HEK293T (cell line): ENCODE results near the gene ZDHHC17.

Experiments
- ARNT ChIP-seq: fragments of 450-650 bp; IDR thresholded peaks from 2 replicates; pipeline ENCODE4 v1.6.1; 2017; ENCODE audit warnings: mild to moderate bottlenecking
- ELF4 ChIP-seq: fragments of 450-650 bp; IDR thresholded peaks from 2 replicates; pipeline ENCODE4 v1.6.1; 2017; ENCODE audit warnings: antibody characterized with exemption
- FOXA1 ChIP-seq: fragments of 450-650 bp; IDR thresholded peaks from 2 replicates; pipeline ENCODE4 v1.6.1; 2016; ENCODE audit warnings: mild to moderate bottlenecking
- FOXK2 ChIP-seq: fragments of 450-650 bp; IDR thresholded peaks from 2 replicates; pipeline ENCODE4 v1.6.1; 2016; ENCODE audit warnings: mild to moderate bottlenecking
- FOXM1 ChIP-seq: fragments of 450-650 bp; IDR thresholded peaks from 2 replicates; pipeline ENCODE4 v1.6.1; 2017; ENCODE audit warnings: mild to moderate bottlenecking, borderline replicate concordance
- TARDBP ChIP-seq: fragments of 450-650 bp; IDR thresholded peaks from 2 replicates; pipeline ENCODE4 v1.6.1; 2016
- TF ChIP-seq, protein P1 (sequence below): fragments of 450-650 bp; IDR thresholded peaks from 2 replicates; pipeline ENCODE4 v1.6.1; 2016

DNA sequence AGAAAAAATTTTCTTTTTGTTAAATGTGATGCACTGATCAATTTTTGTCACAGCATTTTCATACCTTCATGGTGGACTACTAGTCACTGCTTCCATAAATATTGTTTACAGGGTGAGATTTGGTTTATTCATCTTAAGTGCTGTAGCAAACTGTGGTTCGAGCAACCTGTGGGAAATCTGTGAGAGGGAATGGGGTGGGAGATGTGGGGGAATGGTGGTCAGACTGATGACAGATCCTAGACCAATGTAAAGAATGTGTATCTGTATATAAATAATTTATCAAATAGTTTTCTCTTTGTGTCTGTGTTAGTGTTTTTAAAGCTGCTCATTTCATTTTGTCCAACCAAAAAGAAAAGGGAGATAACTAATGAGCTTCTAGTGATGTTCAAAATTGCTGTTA, 88.2 kb downstream of the ZDHHC17 start:
- TF ChIP-seq ELF4 (no peak), ARNT (no peak), FOXM1 (no peak), FOXK2 (no peak), FOXA1 (no peak), TARDBP (no peak)
- TF ChIP-seq, protein P1, sequence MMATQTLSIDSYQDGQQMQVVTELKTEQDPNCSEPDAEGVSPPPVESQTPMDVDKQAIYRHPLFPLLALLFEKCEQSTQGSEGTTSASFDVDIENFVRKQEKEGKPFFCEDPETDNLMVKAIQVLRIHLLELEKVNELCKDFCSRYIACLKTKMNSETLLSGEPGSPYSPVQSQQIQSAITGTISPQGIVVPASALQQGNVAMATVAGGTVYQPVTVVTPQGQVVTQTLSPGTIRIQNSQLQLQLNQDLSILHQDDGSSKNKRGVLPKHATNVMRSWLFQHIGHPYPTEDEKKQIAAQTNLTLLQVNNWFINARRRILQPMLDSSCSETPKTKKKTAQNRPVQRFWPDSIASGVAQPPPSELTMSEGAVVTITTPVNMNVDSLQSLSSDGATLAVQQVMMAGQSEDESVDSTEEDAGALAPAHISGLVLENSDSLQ = no peak
